Measurements from ENCODE around the gene CCL1.

Gene CCL1, protein sequence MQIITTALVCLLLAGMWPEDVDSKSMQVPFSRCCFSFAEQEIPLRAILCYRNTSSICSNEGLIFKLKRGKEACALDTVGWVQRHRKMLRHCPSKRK

DNA sequence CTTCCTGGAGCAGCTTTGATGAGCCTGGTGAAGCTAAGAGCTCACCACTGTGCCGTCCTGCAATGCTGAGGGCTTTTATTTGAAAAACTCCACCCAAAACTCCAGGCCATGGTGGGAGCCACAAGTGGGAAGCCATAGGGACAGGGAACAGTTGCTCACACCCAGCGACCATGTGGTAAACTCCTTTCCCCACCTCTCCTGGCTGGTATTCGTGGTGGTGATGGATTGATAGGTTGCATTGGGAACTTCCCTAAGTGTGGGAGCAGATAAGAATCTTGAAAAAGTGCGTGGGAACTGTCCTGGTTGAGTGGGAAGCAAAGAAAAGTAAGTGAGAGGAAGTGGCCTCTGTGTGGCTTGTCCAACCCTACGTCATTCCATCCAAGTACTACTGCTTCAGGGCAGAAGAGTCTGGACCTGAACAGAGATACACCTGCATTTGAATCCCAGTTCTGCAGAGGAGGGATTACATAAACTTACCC, at the start of gene CCL1:
Gene CCL1, minus strand, starts transcription at position 51 of the 479 bp plus-strand sequence. CDS start 72 bp downstream, outside the sequence.
- DNase-seq (ENCODE audit: low spot score), result no peak

DNA sequence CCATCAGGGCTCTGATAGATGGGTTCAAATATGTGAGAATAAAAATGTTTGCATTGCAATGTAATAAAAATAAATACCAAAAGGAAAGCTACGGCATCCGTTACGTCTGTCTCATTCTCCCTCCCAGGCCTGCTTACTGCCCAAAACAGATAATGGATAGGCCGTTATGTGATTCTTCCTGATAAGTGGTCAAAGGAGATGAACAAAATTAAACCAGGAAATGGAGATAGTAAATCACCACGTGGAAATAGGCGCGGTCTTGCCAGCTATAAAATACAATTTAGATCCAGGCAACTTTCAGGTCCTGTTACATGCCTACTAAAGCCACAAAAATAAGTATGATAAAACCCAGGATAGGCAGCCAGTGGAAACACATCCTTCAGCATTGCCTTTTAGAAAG, 49.5 kb upstream of the CCL1 start:
- DNase-seq (ENCODE audit: low spot score), result no peak

DNA sequence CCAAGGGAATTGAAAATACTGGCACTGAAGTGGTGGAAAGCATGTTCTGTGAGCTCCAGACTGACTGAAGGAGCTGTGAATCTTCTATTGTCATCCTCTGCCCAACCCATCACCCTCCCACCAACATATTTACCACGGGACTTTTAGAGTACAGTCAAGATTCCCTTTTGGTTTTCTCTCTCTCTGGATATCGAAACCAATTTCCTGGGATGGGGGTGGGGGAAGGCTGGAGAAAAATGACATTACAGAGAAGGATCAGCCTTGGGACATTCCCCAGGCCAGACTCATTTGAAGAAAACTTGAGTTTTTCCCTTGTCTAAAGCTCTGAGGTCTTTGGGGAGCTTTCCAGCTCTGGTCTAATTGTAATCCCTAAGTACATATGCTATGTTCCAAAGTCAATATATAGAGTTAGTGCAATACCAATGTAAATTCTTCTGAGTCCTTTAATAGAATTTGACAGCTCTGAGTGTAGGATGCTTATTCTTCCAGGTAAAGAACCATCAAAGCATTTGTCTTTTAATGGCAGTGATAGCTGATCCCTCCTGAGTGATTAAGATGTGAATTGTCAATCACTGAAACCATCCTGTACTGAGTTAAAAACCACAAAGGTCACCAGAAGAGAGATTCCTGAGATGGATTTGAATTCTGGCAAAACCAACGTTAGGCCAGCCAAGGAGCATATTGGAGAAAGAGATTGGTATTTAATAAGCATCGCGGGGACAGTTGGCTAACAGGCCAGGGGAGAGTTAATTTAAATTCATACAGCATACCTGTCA, 48.8 kb upstream of the CCL1 start:
- DNase-seq (ENCODE audit: low spot score), result no peak

DNA sequence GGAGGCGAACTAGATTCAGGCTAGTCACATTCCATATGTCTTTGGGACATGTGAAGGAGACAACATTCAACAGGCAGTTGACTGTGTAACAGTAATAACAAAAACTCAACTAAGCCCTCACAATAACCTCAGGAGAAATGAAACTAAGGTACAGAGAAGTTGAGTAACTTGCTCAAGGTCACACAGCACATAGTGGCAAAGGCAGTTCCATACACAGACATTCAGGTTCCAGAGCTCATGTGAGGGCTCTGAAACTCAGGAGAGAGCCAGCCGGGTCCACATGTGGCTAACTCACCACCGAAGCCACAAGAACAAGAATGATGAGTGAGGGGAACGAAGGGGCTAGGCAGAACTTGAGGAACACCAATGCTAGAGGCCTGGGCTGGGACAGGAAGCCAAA, 46.3 kb upstream of the CCL1 start:
- DNase-seq (ENCODE audit: low spot score), result no peak

DNA sequence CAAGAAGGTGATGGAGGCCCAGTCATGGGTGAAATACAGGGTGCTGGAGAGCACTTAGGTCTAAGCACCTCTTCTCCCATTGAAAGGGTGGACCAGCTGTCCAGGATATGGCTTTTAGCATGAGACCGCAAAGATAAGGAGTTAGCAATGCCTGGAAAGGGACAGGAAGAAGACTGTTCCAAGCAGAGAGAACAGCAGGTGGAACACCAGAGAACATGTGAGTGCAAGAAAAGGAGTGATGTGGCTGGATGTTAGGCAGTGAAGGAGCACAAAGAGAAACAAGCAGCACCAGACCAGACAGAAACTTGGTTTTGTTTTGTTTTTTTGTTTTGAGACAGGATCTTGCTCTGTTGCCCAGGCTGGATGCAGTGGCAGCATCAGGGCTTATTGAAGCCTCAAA, 45.4 kb upstream of the CCL1 start:
- no peak for DNase-seq (ENCODE audit: low spot score)

DNA sequence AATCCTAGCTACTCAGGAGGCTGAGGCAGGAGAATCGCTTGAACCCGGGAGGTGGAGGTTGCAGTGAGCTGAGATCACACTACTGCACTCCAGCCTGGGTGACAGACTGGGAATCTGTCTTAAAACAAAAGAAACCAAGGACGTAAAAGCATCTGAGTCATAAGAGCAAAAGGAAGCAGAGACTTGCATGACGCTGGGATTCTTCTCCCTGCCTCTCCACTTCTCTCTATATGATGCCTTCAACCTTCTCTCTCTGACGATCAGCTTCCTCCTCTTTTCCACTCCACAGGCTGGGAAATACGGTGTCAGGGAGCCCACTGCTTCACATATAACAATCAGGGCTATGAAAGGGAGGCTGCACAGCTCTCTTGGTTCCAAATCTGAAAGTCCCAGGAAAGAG, 43.2 kb upstream of the CCL1 start:
- no peak for DNase-seq (ENCODE audit: low spot score)

DNA sequence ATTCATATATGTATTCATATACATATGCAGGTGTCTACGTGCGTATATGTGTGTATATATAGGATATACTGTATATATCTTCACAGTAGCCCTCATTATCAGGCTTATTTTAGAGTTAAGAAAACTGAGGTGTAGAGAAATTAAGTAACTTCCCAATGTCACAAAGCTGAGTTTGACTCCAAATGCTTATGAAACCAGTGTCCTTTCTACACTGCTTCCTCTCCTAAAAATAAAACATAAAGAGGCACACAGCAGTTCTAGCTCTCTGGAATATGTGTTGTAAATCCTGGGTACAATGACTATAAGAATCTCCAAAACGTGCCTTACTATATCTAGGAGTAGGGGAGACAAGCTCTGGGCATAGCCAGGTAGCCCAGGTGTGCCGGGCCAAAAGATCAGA, 40.0 kb upstream of the CCL1 start:
- DNase-seq (ENCODE audit: low spot score), result no peak

DNA sequence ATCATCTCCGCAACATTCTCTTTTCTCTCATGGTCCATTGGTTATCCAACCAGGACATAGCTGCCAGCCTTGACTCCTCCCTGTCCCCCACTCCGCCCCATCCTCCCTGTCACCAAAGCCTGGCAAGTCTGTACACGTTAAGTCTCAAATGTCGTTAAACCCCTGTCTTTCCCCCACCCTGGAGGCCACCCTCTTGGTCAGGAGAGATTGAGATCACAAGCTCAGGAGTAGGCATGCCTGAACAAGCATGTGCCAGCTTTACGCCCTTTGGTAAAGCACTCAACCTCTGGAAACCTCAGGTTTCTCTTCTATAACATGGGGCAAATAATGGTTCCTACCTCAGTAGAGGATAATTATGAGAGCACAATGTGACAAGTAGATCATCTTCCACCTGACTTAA, 38.1 kb upstream of the CCL1 start:
- DNase-seq (ENCODE audit: low spot score), result no peak

DNA sequence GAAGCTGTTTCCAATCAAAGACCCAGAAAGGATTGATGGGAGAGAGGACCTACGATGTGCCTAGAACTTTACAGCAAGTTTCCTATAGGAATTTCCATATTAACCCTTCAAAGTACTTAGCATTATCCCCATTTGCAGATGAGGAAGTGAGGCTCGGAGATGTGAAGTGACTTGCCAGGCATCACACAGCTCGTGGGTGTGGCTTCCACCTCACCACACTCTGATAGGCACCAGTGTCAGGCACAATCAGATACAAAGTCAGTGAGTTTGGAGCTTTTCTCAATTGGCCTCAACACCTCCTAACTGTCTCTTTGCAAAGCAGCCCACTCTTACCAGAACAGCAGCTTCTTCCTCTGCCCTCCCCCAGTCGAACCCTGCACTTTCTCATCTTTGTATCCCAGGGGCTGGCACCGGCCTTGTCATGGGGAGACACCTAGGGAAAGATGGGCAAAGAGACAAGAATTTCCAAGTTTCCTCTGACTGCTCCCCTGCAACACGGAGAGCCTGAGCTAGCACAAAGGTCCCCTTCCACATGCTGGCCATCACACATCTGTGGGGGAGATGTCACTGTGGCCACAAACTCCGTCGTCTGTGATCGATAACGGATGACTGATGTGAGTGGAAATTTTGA, 37.4 kb upstream of the CCL1 start:
- DNase-seq (ENCODE audit: low spot score), result no peak

DNA sequence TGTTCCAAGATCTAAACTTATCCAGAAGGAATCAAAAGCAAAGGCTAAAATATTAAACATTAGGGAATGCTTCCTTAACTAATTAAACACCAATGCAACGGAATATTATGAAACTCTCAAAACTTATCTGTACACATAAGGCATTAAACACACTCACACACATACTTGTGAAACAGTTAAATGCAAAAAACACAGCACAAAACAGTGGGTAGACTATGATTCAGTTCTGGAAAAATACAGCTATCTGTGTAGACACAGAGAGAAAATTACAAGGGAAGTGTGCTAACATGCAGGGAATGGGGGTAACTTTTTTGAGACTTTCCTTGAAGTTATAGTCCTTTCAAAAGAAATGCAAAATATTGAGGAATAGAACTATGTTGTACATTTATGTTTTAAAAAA, 36.7 kb upstream of the CCL1 start:
- DNase-seq (ENCODE audit: low spot score), result no peak

DNA sequence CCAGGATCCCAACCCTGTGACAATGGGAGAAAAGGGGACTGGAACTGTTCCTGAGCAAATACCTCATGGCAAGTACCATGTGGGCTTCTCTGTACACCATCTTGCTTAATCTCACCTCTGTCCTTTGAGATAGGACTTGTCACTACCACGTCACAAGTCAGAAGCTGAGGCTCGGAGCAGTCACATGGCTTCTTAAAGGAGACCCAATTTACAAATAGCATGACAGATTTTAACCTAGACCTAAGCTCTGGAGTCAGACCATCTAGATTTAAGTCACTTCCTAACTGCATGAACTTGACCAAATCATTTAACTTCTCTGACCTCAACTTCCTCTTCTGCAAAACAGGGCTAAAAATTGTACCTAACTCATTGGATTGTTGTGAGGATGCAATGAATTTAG, 36.0 kb upstream of the CCL1 start:
- no peak for DNase-seq (ENCODE audit: low spot score)

DNA sequence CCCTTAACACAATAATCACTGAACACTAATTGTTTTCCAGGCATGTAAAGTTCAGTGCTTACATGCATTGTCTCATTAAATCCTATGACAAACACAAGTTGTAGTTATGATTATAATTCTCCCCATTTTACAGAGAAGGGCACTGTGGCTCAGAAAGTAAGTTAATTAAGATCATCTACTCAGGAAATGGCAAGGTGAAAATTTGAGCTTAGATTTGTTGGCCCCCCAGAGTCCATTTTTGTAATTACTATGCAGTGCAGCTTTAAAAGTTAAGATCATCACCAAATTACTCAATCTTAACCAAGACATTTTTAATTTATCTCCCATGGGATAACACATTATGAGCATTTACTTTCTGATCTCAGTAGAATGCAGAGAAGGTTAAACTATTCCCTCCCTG, 34.2 kb upstream of the CCL1 start:
- DNase-seq (ENCODE audit: low spot score), result no peak

DNA sequence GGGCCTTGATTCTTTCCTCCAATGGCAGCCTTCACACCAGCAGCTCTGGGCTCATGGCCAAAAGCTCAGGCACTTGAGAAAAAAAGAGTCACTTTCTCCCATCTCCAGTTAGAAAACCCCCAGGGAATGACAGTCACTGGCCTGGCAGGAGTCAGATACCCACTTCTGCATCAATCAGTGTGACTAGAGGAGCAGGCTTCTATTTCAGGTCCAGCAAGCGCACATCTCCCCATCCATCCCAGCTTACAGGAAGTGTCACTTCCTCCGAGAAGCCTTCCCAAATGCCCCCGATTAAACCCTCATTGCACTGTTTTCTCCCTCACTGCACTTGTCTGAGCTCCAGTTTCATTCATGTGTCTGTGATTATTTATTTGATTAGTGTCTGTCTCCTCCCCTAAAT, 30.4 kb upstream of the CCL1 start:
- no peak for DNase-seq (ENCODE audit: low spot score)

DNA sequence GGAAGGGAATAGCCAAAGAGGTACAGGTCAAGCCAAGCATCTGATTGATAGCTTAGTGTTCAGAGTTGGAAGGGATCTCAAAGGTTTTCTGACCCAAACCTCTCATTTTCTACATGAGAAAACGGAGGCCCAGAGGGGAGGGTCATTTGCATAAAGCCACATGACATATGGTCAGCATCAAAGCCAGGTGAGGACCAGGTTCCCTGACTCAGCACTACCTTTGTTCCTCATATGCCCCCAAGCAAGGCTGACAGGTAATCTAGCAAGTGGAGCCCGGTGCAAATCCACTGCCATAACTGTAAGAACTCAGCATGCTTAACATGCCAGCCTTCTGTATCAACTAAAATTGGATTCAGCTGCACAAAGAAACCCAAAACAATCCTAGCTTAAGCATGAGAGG, 28.2 kb upstream of the CCL1 start:
- DNase-seq (ENCODE audit: low spot score), result no peak

DNA sequence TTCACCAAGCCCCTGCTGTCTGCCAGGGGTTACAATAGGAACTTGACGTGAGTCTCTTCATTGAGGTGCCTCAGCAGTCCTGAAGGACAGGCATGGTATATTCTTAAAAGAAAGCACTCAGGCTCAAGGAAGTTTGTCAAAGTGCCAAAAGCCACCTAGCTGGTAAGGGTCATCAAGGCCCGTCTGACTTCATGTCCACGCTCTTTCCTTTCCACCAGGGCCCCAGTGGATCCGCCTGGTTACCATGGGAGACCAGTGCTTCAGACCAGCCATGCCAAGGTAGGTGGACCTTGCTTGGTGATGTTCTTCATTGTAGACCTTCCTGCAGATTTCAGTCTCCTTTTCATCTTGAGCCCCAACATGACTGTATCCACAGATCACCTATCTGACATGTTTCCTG, 27.6 kb upstream of the CCL1 start:
- DNase-seq (ENCODE audit: low spot score), result no peak

DNA sequence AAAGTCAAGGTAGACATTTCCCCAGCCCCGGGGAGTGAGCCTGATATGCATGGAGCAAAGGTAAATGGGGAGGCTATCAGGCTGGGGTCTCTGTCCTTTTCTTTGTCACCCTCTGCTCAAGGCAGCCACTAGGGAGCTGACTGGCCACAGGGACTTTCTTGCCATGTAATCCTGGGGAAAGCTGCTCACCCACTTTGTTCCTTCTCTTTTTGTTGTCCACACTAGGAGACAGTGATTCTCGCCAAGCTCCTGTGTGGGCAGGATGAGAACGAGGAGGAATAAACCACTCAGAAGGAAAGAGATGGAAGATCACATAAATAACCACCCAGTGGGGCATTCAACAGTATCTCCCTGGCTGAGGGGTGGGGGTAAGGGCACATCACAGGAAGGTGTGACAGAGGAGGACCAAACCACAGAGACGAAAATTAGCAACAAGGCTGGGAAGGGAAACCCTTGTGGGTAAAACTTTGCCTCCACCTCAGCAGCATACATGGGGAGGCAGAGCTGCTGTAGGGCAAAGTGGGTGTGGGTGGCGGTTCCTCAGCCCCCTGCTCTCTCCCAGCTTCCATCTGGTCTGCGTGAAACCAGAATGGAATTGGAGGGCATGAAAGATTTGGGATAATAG, 26.2 kb upstream of the CCL1 start:
- no peak for DNase-seq (ENCODE audit: low spot score)

DNA sequence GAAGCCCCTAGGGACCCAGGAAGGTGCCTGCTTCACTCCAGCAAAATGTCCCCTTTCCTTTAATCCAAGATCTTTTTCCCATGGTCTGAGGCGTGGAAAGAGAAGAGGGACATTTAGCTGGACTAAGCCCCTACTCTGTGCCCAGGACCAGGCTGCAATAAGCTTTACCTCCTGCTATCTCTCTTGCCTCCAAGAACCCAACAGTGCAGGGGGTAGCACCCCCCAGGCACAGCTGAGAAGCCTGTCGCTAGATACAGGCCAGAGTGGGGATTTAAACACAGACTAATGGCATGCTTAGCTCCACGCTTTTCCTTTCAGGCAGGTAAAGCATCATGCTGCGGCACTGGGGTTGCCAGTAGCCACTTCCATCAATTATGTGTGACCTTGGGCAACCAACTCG, 24.5 kb upstream of the CCL1 start:
- DNase-seq (ENCODE audit: low spot score), result no peak

DNA sequence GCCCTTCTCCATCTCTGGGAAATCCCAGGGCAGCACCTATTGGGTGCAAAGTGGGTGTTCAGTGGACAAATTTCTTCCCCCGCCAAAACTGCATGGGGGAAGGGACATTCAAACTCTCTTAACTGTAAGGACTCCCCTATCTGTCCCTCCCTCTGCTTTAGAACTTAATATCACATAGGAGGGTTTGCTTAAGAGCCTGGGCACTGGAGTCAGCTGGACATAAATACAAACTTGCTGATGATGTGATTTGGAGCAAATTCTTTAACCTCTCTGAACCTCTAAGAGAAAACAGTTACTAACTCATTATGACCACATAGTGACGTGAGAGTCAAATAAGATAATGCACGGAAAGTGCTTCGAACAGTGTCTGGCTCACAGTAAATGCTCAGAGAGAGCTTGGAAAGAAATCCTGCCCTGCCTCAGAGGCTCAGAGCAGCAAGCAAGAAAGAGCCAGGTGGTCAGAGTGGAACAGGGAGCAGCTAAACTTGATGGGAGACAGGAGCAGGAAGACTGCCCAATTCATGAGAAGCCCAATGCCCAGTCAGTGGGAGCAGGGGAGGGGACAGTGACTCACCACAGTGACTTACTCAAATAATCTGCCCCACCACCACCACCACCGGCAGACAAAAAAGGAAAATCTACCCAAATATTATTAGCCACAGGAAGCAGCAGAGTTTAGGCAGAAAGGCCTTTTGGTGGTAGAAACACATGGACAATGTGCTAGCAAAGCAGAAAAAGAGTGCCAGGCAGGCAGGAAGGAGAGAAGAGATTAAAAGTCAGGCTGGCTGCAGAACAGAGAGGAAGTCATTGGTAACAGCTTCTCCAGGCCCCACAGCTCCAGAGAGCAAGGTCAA, 23.9 kb upstream of the CCL1 start:
- DNase-seq (ENCODE audit: low spot score), result no peak

DNA sequence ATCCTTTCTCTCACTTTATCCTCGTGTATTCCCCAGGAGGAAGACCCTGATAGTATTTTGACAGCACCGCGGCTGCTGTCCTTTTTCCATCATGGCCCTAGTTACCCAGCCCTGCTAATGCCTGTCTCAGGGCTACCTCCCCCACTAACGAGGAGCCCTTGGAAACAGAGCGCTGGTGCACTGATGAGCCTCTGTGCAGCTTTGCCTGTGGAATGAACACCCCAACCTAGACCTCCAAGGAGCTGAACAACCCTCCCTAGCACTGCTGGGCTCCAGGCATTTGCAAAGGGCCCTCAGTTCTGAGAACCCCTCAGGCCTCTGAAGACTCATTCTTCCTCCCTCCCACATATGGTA, 23.3 kb upstream of the CCL1 start:
- DNase-seq (ENCODE audit: low spot score), result no peak

DNA sequence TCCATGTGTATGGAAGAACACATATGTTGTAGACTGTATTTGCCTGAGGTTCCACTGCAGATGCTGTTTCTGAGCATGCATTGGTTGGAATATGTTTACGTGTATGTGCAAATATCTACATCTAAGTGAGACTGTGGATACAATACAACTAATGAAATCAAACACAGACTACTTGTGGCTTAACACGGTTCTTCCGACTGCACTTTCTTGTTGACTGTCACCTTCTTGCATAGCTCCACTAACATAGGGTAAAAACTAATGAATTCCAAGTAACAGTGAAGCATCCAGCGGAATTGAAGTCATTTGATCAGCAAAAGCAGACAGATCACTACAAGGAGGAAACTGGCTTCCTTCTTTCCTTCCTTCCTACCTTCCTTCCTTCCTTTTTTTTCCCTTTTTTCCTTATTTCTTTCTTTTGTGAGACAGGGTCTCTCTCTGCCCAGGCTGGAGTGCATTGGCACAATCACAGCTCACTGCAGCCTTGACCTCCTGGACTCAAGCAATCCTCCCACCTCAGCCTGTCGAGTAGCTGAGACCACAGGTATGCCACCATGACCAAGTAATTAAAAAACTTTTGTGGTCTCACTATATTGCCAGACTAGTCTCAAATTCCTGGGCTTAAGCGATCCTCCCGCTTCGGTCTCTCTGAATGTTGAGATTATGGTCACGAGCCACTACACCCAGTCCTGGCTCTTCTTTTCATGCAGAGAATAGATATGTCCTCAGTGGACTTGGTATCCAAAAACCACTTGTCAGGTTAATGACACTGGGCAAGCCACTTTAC, 22.0 kb upstream of the CCL1 start:
- DNase-seq (ENCODE audit: low spot score), result no peak

DNA sequence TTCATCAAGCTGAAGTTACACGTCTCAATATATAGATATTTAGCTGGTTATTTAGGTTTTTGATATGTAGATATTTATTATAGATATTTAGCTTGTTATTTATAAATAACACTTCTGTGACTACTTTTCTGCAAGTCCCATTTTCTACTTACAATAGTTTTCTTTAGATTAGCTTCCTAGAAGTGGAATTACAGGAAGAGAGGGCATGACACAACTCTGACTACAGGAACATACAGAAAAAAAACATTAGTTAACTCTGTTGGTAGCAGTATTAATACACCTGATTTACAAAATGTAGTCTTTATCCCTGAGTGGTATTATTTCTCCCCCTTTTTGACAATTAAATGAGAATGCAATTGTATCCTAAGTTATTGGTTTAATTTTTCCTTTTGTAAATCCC, 21.2 kb upstream of the CCL1 start:
- no peak for DNase-seq (ENCODE audit: low spot score)

DNA sequence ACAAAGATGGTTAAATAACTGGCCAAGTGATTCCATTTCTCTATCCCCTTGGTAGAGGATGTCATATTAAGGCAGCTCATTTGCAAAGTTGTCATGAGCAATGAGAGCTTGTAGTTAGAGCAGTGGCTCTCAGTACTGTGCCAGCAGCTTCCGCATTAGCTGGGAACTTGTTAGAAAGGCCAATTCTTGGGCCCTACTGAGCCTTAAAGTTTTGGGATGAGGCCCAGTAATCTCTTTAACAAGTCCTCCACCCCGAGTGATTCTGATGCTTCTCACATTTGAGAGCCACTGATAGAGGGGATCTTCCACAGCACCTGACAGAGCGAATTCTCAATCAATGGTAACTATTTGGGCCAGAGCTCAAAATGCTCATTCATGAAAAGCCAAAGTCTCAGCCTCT, 20.2 kb upstream of the CCL1 start:
- no peak for DNase-seq (ENCODE audit: low spot score)
